Measurements from ENCODE around the gene PAXIP1.

The PAXIP1 gene

GRCh38 chr7:154914308-154914995 is 88.5 kb downstream of the PAXIP1 start:
- no peaks in the 10 kb centered on the region for H3K9me3 ChIP-seq (ENCODE audit: control insufficient read depth, low read length)
- H3K36me3 ChIP-seq (ENCODE audit: control insufficient read depth, insufficient read depth, low read length), result no peaks in the 10 kb centered on the region
- 90 to 91% methylated on average over 36 of the region's 36 CpGs for WGBS, 2 experiments
- H3K27ac ChIP-seq (ENCODE audit: insufficient read depth, low read depth, low read length, poor library complexity, severe bottlenecking), result no peak overlapping the region
- peaks cover 8% of the 10 kb centered on the region for H3K27me3 ChIP-seq (ENCODE audit: control insufficient read depth, insufficient read depth, low read length, poor library complexity, severe bottlenecking)
- H3K4me3 ChIP-seq (ENCODE audit: insufficient read depth, low read depth, low read length), result no peak overlapping the region
- H3K4me1 ChIP-seq (ENCODE audit: control insufficient read depth, insufficient read depth, low read length), result no peaks in the 10 kb centered on the region

GRCh38 chr7:154913638-154914307 is 89.2 kb downstream of the PAXIP1 start:
- Histone ChIP-seq H3K9me3 (ENCODE audit: control insufficient read depth, low read length) (no peaks in the 10 kb centered on the region), H3K27me3 (ENCODE audit: control insufficient read depth, insufficient read depth, low read length, poor library complexity, severe bottlenecking) (peaks cover 8% of the 10 kb centered on the region), H3K4me1 (ENCODE audit: control insufficient read depth, insufficient read depth, low read length) (no peaks in the 10 kb centered on the region), H3K27ac (ENCODE audit: insufficient read depth, low read depth, low read length, poor library complexity, severe bottlenecking) (no peak overlapping the region), H3K36me3 (ENCODE audit: control insufficient read depth, insufficient read depth, low read length) (no peaks in the 10 kb centered on the region), H3K4me3 (ENCODE audit: insufficient read depth, low read depth, low read length) (no peak overlapping the region)
- 41 to 44% methylated on average over 43 of the region's 43 CpGs for WGBS, 2 experiments

GRCh38 chr7:154912871-154913637 is 89.9 kb downstream of the PAXIP1 start:
- Histone ChIP-seq H3K27ac (ENCODE audit: insufficient read depth, low read depth, low read length, poor library complexity, severe bottlenecking) (no peak overlapping the region), H3K4me1 (ENCODE audit: control insufficient read depth, insufficient read depth, low read length) (no peaks in the 10 kb centered on the region), H3K36me3 (ENCODE audit: control insufficient read depth, insufficient read depth, low read length) (no peaks in the 10 kb centered on the region), H3K9me3 (ENCODE audit: control insufficient read depth, low read length) (no peaks in the 10 kb centered on the region), H3K27me3 (ENCODE audit: control insufficient read depth, insufficient read depth, low read length, poor library complexity, severe bottlenecking) (peaks cover 8% of the 10 kb centered on the region), H3K4me3 (ENCODE audit: insufficient read depth, low read depth, low read length) (no peak overlapping the region)
- 86 to 88% methylated on average over 22 of the region's 22 CpGs for WGBS, 2 experiments

GRCh38 chr7:154911862-154912455 is 91.0 kb downstream of the PAXIP1 start:
- H3K36me3 ChIP-seq (ENCODE audit: control insufficient read depth, insufficient read depth, low read length), result no peaks in the 10 kb centered on the region
- no peaks in the 10 kb centered on the region for H3K9me3 ChIP-seq (ENCODE audit: control insufficient read depth, low read length)
- no peak overlapping the region for H3K27ac ChIP-seq (ENCODE audit: insufficient read depth, low read depth, low read length, poor library complexity, severe bottlenecking)
- H3K27me3 ChIP-seq (ENCODE audit: control insufficient read depth, insufficient read depth, low read length, poor library complexity, severe bottlenecking), result peaks cover 8% of the 10 kb centered on the region
- no peaks in the 10 kb centered on the region for H3K4me1 ChIP-seq (ENCODE audit: control insufficient read depth, insufficient read depth, low read length)
- WGBS, 2 experiments, result 93 to 94% methylated on average over 6 of the region's 6 CpGs
- no peak overlapping the region for H3K4me3 ChIP-seq (ENCODE audit: insufficient read depth, low read depth, low read length)

- Histone ChIP-seq H3K4me1 (ENCODE audit: control insufficient read depth, insufficient read depth, low read length) (no peaks in the 10 kb centered on the region), H3K36me3 (ENCODE audit: control insufficient read depth, insufficient read depth, low read length) (no peaks in the 10 kb centered on the region), H3K27ac (ENCODE audit: insufficient read depth, low read depth, low read length, poor library complexity, severe bottlenecking) (no peak overlapping the region), H3K27me3 (ENCODE audit: control insufficient read depth, insufficient read depth, low read length, poor library complexity, severe bottlenecking) (peaks cover 8% of the 10 kb centered on the region), H3K9me3 (ENCODE audit: control insufficient read depth, low read length) (no peaks in the 10 kb centered on the region), H3K4me3 (ENCODE audit: insufficient read depth, low read depth, low read length) (no peak overlapping the region)
- 38 to 51% methylated on average over 2 of the region's 2 CpGs for WGBS, 2 experiments
Measured at GRCh38 chr7:154911411-154911810, 91.5 kb downstream of the PAXIP1 start.

GRCh38 chr7:154910977-154911376 is 91.9 kb downstream of the PAXIP1 start:
- Histone ChIP-seq H3K27me3 (ENCODE audit: control insufficient read depth, insufficient read depth, low read length, poor library complexity, severe bottlenecking) (peaks cover 8% of the 10 kb centered on the region), H3K4me3 (ENCODE audit: insufficient read depth, low read depth, low read length) (no peak overlapping the region), H3K36me3 (ENCODE audit: control insufficient read depth, insufficient read depth, low read length) (no peaks in the 10 kb centered on the region), H3K4me1 (ENCODE audit: control insufficient read depth, insufficient read depth, low read length) (no peaks in the 10 kb centered on the region), H3K27ac (ENCODE audit: insufficient read depth, low read depth, low read length, poor library complexity, severe bottlenecking) (no peak overlapping the region), H3K9me3 (ENCODE audit: control insufficient read depth, low read length) (no peaks in the 10 kb centered on the region)
- 94 to 95% methylated on average over 4 of the region's 4 CpGs for WGBS, 2 experiments

GRCh38 chr7:154910125-154910524 is 92.8 kb downstream of the PAXIP1 start:
- H3K27ac ChIP-seq (ENCODE audit: insufficient read depth, low read depth, low read length, poor library complexity, severe bottlenecking), result no peak overlapping the region
- no peaks in the 10 kb centered on the region for H3K9me3 ChIP-seq (ENCODE audit: control insufficient read depth, low read length)
- H3K4me3 ChIP-seq (ENCODE audit: insufficient read depth, low read depth, low read length), result no peak overlapping the region
- 88 to 91% methylated on average over 4 of the region's 4 CpGs for WGBS, 2 experiments
- no peaks in the 10 kb centered on the region for H3K4me1 ChIP-seq (ENCODE audit: control insufficient read depth, insufficient read depth, low read length)
- H3K36me3 ChIP-seq (ENCODE audit: control insufficient read depth, insufficient read depth, low read length), result no peaks in the 10 kb centered on the region
- H3K27me3 ChIP-seq (ENCODE audit: control insufficient read depth, insufficient read depth, low read length, poor library complexity, severe bottlenecking), result peaks cover 8% of the 10 kb centered on the region

GRCh38 chr7:154909241-154910105 is 93.5 kb downstream of the PAXIP1 start:
- Histone ChIP-seq H3K27me3 (ENCODE audit: control insufficient read depth, insufficient read depth, low read length, poor library complexity, severe bottlenecking) (peaks cover 7% of the 10 kb centered on the region), H3K36me3 (ENCODE audit: control insufficient read depth, insufficient read depth, low read length) (no peaks in the 10 kb centered on the region), H3K27ac (ENCODE audit: insufficient read depth, low read depth, low read length, poor library complexity, severe bottlenecking) (no peak overlapping the region), H3K4me3 (ENCODE audit: insufficient read depth, low read depth, low read length) (no peak overlapping the region), H3K9me3 (ENCODE audit: control insufficient read depth, low read length) (no peaks in the 10 kb centered on the region), H3K4me1 (ENCODE audit: control insufficient read depth, insufficient read depth, low read length) (no peaks in the 10 kb centered on the region)
- WGBS, 2 experiments, result 86% methylated on average over 26 of the region's 26 CpGs

GRCh38 chr7:154907651-154908620 is 95.0 kb downstream of the PAXIP1 start:
- Histone ChIP-seq H3K9me3 (ENCODE audit: control insufficient read depth, low read length) (no peaks in the 10 kb centered on the region), H3K36me3 (ENCODE audit: control insufficient read depth, insufficient read depth, low read length) (no peaks in the 10 kb centered on the region), H3K4me3 (ENCODE audit: insufficient read depth, low read depth, low read length) (no peak overlapping the region), H3K4me1 (ENCODE audit: control insufficient read depth, insufficient read depth, low read length) (no peaks in the 10 kb centered on the region), H3K27me3 (ENCODE audit: control insufficient read depth, insufficient read depth, low read length, poor library complexity, severe bottlenecking) (no peaks in the 10 kb centered on the region), H3K27ac (ENCODE audit: insufficient read depth, low read depth, low read length, poor library complexity, severe bottlenecking) (no peak overlapping the region)
- 89 to 90% methylated on average over 21 of the region's 21 CpGs for WGBS, 2 experiments

All from ectodermal cell (in vitro differentiated cells).